ENCODE data around the gene PRKAG2.
"Not testable (repeated sequence)": the region's sequence is repeated elsewhere in the genome, so short reads cannot be mapped to it uniquely, and the experiment has no call there.

PRKAG2 gene

GRCh38 chr7:151876899-151877777, at the start of gene PRKAG2:
Gene PRKAG2, minus strand, starts transcription at chr7:151877115. Its CDS starts 495 bp downstream, at chr7:151876620.
- no peak for DNase-seq

- DNase-seq = no peak
Observed at GRCh38 chr7:151926336-151926712, 49.4 kb upstream of the PRKAG2 start.

DNA sequence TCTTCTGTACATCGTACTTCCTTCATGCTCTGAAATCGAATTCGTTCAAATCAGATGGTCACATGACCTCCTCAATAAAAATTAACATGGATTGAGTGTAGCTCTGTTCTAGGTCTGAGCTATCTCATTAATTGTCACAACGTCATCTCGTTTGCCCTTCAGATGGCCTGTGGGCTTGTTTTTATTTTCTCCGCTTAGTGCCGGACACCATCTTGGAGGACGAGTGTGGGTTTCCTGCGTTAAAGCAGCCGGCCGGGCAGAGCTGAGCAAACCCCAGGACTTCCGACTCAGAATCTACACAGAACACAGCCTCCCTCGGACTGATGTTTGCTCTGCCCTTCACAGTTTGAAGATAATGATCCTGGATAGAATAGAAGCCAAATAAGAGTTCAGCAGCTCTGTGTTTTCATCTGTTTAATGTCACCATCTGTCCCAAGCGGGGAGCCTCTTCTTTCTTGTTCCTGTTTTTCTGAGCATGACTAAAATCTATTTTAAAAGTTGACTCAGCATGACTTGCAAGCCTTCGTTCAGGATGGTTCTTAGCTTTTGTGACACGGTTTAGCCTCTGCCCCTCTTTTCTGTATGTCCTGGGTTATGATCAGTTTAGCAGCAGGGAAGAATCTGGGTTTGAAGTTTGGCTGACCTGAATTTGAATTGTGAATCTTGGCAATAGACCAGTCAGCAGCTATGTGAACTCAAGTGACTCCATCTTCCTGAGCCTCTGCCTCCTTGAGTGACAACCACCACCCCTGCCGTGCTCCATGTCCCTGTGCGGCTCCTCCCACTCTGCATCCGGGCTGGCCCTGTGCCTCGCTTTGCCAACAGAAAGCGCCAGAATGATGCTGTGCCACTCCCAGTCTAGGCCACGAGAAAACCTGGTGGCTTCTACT, 48.8 kb upstream of the PRKAG2 start:
- peak in 1 of 2 experiments; percentile 8 for DNase-seq

GRCh38 chr7:151924508-151924907, 47.6 kb upstream of the PRKAG2 start:
- no peak for DNase-seq

DNA sequence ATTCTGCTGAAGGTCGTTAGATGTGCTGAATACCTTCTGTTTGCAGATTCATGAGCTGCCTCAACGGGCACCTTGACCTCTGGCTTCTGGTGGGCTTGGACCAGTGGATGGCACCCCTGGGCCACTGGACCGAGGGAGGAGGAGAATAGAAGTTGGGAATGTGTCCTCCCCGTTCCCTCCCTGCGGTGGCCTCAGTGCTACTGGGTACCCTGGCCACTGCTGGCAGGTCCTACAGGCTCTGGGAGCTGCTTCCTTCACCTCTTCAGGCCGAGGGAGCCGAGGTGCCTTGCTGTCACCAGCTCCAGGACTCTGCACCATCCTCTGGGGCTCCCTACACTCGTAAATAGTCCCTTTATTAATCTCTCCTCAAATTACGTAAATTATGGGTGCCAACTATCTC, 47.1 kb upstream of the PRKAG2 start:
- no peak for DNase-seq

GRCh38 chr7:151923097-151923876, 46.4 kb upstream of the PRKAG2 start:
- no peak for DNase-seq

- DNase-seq = no peak
Observed at GRCh38 chr7:151921451-151921850, 44.5 kb upstream of the PRKAG2 start.

DNA sequence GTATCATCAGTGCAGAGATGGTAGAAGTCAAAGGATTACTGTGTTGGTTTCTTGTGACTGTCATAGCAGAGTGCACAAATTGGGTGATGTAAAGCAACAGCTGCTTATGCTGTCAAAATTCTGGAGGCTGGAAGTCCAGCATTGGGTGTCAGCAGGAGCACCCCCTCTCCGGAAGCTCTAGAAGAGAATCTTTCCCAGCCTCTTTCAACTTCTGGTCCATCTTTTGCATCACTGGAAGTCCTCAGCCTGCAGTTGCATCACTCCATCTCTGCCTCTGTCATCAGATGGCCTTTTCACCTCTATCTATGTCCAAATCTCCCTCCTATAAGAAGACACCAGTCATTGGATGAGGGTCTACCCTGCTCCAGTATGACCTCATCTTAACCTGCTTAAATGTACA, 43.6 kb upstream of the PRKAG2 start:
- no peak for DNase-seq

DNA sequence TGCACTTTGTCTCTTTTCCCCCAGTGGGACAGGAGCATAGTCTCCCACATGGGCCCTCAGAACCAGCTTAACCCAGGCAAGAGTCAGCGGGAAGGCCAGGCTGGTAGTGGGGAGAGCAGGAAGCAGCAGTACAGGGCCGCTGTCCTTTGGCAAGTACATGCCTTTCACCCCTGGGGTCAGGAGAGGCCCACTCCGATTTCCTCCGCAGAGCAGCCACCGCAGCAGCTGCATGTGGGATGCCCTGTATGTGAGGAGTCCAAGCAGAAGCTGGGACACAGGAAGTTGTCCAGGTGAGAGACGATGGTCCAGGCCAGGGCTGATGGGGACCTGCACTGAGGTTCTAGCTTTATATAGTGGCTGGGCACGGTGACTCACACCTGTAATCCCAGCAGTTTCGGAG, 42.7 kb upstream of the PRKAG2 start:
- no peak for DNase-seq

DNA sequence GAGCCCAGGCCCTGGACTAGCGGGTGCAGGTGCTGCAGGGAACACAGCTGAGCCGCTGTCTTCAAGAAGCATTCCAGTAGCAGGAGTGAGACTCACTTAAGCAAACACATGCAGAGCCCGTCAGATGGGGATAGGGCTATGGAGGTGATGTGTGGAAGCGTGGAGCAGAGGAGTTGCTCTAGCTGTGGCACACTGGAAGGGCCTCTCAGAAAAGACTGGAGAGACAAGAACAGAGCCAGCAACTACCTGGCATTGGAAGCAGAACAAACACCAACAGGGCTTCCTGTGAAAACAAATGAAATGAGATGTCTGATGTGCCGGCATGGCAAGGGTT, 41.6 kb upstream of the PRKAG2 start:
- DNase-seq = no peak

- DNase-seq = no peak
Observed at GRCh38 chr7:151917791-151918509, 41.0 kb upstream of the PRKAG2 start.

- DNase-seq = no peak
Observed at GRCh38 chr7:151914051-151914450, 37.1 kb upstream of the PRKAG2 start.

- DNase-seq = not testable (repeated sequence)
Observed at GRCh38 chr7:151910655-151911054, 33.7 kb upstream of the PRKAG2 start.

- DNase-seq = not testable (repeated sequence)
Observed at GRCh38 chr7:151907115-151907514, 30.2 kb upstream of the PRKAG2 start.

DNA sequence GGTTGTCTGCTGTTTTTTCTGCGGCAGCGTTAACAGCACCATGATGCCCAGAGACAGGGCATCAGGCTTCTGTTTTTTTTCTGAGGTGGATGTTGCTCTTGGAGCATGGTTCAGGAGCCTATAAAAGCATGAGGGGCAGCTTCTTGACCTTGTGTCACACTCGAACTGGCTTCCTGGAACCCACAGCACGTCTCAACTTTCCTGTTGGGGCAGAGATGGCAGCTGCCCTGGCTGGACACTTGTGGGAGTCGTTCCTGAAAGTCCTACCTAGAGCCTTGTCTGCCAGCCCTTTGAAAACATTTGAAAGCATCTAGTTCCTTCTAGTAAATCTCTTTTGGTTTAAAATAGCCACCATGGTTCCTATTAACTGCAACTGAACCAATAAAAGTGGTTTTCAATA, 28.9 kb upstream of the PRKAG2 start:
- DNase-seq = no peak

GRCh38 chr7:151905353-151905752, 28.4 kb upstream of the PRKAG2 start:
- DNase-seq = no peak

GRCh38 chr7:151904270-151904669, 27.4 kb upstream of the PRKAG2 start:
- no peak for DNase-seq

GRCh38 chr7:151903249-151904032, 26.5 kb upstream of the PRKAG2 start:
- no peak for DNase-seq

- DNase-seq = no peak
Observed at GRCh38 chr7:151902311-151902710, 25.4 kb upstream of the PRKAG2 start.

DNA sequence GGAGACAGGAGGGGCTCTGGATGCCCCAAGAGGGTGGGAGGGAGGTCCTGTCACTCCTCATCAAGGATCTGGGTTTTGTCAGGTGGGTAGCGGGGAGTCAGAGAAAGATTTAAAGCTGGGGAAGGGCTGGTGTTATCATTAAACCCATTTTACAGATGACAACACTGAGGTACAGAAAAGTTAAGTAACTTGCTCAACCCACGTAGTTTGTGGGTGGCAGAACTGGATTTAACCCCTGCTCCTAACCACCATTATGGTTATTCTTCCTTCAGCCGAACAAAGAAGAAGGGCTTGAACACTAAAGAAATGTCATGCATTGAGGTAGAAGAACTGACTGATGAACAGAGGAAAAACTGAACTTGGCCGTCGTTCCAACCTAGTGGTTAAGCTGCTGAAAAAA, 24.9 kb upstream of the PRKAG2 start:
- no peak for DNase-seq

GRCh38 chr7:151900986-151901621, 24.2 kb upstream of the PRKAG2 start:
- DNase-seq = no peak
